DMS 273 (cell line): ENCODE results near the gene BUD31.
"Not testable (repeated sequence)": the region's sequence is repeated elsewhere in the genome, so short reads cannot be mapped to it uniquely, and the experiment has no call there.

ENCODE experiments used
- DNase-seq: peaks from one replicate; lab custom pipeline; 2025; ENCODE audit not compliant: unreplicated experiment; lab: John Stamatoyannopoulos, UW

The BUD31 gene

DNA sequence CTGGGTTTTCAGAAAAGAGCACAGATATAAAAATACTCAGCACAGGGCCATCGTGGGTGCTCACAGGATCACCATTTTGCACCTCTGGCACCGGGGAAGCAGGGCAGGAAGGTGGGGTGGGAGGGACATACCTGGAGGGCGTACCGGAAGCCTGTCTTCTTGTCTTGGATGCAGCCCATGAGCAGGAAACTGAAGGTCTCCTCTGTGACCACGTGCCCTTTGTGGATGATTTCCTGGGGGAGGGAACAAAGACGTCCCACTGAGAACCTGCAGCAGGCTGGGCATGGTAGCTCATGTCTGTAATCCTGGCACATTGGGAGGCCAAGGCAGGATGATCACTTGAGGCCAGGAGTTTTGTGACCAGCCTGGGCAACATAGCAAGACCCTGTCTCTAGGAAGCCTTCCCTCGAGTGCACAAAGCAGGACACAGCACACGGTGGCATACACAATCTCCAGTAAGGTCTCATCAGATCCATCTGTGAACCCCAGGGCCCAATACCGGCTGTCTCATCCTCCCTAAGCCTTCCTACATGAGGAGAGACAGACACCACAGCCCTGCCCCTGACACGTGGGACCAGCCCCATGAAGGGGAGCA, 20.3 kb downstream of the BUD31 start:
- DNase-seq: no peak

DNA sequence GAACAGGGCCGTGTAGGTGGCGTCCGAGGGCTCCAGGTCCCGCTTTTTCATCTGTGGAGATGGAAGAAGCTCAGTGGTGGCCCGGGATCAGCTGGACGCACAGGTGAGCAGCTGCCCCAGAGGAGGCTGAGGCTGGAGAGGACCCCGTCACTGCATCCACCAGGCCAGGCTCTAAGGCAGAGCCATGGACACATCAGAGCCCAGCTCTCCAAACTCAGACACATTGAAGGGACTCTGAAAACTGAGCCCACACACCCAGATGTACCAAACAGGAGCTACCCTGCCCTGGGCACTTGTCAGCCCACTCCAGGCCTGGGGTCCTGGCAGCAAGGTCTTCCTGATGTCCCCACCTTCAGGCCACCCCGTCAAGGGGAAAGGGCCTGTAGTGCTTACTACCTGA, 21.0 kb downstream of the BUD31 start:
- no peak for DNase-seq

DNA sequence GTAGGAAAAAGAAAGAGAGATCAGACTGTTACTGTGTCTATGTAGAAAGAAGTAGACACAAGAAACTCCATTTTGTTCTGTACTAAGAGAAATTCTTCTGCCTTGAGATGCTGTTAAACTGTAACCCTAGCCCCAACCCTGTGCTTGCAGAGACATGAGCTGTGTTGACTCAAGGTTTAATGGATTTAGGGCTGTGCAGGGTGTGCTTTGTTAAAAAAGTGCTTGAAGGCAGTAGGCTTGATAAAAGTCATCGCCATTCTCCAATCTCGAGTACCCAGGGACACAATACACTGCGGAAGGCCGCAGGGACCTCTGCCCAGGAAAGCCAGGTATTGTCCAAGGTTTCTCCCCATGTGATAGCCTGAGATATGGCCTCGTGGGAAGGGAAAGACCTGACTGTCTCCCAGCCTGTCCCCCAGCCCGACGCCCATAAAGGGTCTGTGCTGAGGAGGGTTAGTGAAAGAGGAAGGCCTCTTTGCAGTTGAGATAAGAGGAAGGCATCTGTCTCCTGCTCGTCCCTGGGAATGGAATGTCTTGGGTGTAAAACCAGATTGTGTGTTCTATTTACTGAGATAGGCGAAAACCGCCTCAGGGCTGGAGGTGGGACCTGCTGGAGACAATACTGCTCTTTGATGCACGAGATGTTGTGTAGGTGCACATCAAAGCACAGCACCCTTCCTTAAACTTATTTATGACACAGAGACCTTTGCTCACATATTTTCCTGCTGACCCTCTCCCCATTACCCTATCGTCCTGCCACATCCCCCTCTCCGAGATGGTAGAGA, 23.2 kb downstream of the BUD31 start:
- DNase-seq: not testable (repeated sequence)

DNA sequence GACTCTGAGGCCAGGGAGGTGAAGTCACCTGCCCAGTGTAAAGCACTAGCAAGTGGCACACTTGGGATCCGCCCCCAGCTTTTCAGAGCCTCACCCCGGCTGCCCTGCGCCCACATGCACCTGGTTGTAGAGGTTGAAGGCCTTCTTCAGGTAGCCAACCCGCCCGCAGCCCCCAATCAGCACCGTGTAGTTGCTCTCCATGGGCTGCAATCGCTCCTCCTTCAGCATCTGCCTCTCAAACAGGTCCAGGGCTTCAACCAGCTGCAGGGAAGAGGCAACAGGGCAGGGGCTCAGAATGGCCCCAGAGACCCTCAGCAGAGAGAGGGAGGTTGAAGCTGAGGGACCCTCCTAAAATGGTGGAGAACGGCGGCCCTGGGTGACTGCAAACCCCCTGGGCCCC, 24.4 kb downstream of the BUD31 start:
- no peak for DNase-seq

DNA sequence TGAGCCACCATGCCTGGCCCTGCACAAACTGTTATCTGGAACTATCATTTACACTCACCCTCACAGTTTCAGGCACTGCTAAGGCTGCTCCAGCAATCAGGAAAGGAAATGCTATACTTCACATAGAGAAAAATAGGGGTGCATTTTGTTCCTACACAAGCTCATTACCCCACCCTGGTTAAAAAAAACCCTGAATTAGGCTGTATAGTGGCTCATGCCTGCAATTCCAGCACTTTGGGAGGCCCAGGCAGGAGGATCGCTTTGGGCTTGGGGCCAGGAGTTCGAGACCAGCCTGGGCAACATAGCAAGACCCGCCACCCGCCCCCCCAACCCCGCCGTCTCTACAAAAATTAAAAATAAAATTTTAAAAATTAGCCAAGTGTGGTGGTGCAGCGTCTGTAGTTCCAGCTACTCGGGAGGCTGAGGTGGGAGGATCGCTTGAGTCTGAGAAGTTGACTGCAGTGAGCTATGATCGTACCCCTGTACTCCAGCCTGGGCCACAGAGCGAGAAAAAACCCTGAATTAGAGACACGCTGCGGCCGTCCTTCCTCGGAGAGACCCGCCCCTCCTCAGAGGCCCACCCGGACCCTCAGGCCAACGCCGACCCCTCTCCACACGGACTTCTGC, 29.3 kb downstream of the BUD31 start:
- no peak for DNase-seq

DNA sequence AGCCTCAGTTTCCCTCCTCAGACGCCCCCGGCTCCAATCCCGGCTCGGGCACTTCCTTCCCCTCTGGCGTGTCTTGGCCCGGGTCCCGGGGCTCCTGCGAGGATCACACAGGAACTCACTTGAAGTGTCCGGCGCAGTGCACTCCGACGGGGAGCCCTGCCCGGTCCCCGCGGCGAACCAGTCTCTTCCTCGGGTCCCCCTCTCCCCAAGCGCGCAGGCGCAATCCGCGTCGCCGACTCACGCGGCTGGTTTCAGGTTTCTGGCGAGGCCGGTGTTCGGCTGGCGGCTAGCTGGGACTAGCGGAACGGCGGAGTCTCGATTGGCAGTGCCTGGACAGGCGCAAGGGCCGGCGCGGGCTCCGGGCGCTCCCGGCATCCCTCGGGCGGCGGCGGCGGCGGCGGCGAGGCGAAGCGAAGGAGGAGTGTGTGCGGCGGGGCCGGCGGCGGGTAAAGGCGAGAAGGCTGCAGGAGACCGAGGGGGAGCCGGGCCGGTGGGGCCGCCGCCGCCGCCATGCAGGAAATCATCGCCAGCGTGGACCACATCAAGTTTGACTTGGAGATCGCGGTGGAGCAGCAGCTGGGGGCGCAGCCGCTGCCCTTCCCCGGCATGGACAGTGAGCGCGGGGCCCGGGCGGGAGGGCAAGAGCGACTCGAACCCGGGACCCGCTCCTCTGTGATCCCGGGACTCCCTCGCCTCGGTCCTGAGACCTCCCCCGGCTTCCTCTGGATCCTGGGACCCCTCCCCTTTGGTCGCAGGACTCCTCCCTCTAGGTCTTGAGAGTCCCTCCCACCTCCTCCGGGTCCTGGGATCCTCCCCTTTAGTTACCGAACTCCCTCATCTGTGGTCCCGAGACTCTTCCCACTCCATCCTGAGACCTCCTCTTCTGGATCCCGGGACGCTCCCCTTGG, 30.1 kb downstream of the BUD31 start, which contains the start of the genes CPSF4 and PTCD1:
CPSF4 (plus strand) TSS at position 371 of the 908 bp plus-strand sequence; CDS start at position 511, 140 bp downstream.
PTCD1 (minus strand) TSS at position 226 of the 908 bp plus-strand sequence. CDS start 3,556 bp downstream, outside the sequence.
- peak; percentile 99 for DNase-seq

DNA sequence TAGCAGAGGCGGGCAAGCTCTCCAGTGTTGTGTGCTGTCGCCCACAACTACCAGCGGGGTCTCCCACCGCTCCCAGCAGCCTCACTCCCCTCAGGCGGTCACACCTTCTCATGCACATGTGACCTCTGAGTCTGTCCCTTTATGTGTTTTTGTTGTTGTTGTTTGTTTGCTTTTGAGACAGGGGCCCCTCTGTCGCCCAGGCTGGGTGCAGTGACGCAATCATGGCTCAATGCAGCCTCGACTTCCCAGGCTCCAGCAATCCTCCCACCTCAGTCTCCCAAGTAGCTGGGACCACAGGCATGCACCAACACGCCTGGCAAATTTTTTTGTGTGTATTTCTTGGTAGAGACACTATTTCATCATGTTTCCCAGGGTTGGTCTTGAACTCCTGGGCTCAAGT, 31.4 kb downstream of the BUD31 start:
- DNase-seq: no peak

DNA sequence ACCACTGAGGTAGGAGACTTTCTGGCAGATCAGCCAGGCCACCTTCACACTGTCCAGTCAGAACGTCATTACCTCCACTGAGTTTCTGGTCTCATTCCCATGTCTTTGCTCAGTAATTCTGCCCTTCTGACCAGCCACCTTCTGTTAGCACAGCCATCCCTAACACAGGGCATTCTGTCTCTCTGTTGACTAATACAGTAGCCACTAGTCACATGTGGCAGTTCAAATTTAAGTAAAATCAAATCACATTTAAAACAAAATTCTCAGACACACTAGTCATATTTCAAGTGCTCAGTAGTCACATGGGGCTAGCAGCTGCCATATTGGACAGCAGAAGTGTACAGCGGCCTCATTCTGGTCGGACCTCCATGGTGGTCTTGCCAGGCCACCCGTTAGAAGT, 37.3 kb downstream of the BUD31 start:
- no peak for DNase-seq

DNA sequence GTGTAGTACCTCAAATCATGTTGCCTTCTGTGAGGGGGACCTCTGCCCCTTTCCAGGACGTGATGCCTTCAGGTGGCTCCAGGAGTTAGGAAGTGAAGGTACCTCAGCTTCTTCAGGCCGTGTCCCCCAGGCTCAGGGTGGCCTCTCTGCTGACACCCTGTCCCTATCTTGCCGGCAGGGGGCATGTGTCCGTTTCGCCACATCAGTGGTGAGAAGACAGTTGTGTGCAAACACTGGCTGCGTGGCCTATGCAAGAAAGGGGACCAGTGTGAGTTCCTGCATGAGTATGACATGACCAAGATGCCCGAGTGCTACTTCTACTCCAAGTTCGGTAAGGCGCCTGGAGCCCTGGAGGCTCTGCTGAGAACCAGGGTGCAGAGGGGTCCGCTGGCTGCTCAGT, 39.2 kb downstream of the BUD31 start:
- no peak for DNase-seq

DNA sequence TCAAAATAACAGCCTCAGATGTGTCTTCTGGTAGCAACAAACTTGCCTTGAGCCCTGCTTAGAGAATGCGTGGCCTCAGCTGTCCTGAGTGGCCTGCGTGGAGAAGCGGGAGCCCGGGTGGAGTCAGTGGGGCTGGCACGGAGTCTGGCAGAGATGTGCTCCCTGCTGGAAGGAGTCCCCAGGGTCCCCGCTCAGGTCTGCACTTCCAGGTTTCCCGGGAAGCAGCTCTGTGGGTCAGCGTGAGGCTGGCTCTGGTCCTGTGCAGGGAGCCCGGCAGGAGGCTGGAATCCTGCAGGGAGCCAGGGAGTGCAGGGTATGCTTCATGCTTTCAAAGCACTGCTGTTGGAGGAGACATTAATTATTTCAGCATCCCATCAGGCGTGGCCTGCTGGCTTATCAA, 40.1 kb downstream of the BUD31 start:
- no peak for DNase-seq

DNA sequence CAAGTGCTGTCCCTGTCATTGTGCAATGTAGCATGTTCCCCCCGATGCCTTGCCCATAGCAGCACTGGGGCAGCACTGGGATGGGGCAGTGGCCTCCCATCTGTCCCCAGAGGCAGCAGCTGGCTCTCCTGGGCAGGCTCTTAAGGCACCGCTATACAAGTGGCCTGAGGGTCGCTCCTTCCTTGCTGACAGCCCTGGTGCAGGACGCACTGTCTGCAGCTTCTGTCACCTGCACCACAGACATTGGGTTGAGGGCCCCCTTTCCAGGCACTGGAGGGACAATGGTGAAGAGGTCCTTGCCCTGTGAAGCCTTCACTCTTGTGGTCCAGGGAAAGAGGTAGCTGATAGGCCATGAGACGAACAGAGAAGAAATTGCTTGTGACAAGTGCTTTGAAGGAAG, 40.6 kb downstream of the BUD31 start:
- DNase-seq: no peak

DNA sequence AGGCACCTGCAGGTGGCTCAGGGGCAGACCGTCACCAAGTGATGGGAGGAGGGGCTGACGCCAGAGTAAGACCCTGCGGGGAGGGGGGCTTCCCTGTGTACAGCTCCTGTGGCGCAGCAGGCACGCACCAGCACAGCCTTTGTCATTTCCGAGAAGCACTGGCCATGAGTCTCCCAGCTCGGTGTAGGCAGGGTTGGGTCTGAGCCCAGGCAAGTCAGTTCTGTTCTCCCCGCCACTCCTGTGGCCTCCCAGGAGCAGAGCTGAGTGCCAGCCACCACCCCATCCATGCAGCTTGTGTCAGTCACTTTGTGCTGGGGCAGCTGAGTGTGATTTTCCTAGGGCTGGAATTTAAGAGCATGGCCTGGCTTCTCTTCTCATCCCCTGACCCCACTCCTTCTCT, 43.2 kb downstream of the BUD31 start:
- no peak for DNase-seq

DNA sequence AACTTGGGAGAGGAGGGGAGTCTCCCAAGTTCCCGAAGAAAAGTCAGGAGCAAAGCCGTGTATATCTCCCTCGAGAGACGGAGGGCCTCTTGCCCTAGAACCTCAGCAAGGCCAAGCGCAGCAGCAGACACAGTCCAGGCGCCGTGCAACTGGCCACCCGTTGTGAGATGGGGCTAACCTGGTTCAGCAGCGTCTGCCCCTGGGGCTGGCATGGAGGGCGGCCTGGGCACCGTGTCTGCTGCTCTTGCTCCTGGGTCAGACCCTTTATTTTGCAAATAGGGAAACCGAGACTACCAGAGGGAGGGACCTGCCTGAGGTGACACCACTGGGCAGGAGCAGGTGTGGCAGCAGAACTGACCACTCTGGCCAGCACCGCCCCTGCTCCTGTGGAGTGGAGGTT, 43.8 kb downstream of the BUD31 start:
- no peak for DNase-seq

DNA sequence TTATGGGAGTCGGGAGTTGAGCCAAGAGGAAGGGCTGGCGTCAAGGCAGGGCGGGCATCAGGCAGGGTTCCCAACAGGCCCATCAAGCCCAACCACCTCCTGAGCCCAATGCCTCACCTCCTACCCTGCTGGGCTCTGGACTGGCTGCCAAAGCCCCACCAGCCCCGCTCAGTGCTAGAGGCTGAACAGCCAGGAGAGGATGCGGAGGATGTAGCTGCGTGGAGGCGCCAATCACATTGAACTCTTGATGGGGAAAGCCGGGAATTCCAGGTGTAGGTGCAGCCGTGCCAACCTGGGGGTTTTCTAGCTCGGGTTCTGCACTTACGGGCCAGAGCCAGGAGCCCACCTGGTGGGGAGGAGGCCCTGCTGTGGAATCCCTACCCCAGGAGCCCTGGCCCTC, 44.3 kb downstream of the BUD31 start:
- DNase-seq: peak; percentile 33

DNA sequence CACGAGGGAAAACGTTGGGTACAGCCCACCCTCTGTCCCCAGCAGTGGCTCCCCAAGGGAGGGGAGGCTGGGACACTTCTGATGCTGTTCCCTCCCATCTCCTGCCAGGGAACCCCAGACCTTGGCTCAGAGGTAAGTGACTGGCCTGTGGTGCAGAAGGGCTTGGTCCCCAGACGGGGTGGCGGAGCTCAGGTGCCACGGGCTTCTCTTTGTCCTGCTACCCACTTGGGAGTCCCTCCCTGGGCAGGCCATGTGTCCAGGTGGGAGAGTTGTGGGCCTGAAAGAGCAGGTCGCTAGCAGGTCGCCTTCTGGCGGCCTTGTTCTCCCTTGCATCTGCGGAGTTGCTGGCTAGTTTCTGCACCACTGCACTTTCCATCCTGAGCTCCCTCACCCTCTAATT, 47.1 kb downstream of the BUD31 start:
- DNase-seq: peak; percentile 42

DNA sequence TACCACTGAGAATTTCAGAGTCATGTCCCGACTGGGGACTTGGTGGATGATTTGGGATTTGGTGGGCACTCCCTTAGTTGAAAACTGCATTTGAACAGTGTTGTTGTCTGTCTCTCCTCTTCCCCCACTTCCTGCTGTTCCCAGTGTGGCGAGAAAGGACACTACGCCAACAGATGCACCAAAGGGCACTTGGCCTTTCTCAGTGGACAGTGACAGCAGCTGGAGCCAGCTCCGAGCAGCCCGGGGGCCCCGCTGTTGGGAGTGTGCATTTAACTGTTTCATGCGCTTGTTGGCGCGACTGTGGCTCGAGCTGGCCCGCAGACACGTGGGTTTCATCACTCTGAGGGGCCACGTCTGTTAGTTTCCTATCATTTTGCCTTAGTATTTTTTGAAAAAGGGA, 47.5 kb downstream of the BUD31 start:
- DNase-seq: peak; percentile 44

DNA sequence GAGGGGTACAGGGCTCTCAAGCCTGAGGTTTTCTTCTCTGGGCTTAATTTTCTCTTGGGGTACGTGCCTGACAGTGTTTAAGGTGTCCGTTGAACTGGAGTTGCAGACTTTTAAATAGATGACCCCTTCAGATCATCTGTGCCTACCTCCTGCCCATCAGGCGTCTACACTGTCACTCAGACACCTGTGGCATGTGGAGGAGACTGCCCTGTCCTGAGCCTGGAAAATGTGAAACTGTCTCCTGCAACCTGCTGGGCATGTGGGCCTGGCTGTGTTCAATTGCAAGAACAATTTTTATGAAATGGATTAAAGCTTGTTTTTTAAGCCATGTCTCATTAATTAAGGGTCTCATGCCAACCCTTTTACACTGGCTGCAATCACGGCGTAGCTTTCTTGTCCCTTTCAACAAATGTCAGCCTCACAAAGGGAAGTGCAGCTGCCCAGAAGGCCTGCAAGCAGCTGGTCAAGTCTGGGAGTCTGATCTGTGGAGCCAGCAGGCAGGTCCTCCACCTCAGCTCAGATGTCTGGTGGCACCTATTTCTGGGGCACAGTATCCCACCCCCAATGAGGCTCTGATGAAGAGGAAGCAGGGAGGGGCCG, 48.4 kb downstream of the BUD31 start:
- DNase-seq: no peak

DNA sequence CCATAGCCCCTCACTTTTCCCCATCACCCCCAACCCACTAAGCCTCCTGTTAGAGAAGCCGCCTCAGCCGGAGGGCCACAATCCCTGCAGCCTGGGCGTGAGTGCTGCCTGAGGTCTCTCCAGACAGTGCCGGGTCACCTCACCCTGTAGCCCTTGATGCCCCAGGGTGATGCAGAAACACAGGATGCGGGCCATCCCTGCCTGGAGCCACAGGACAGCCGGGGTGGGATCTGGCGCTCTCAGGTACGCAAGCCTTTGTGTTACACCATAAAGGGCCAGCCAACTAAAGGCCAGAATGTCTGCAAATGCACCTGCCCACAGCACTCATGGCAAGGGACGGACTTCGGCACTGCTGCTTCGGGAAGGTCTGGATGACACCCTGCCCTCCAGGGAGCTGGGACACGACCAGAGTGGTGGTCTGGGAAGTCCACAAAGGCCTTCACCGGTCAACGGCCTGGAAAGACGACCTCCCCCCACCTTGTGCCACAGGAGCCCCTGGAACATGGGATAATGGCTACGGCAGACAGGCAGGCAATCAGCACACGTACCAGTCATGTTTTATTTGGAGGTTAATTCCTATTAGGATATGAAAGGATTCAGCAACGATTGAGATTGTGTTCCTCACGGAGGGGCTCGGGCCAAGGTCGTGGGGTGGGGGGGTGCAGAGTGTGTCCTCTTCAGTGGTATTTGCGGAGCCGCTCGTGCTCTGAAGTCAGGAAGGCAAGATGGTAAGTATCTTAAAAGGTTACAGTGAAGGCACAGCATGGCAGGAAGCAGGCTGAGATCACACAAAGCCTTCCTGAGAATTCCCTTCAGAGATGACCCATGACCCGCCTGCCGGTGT, 49.1 kb downstream of the BUD31 start:
- DNase-seq: no peak

DNA sequence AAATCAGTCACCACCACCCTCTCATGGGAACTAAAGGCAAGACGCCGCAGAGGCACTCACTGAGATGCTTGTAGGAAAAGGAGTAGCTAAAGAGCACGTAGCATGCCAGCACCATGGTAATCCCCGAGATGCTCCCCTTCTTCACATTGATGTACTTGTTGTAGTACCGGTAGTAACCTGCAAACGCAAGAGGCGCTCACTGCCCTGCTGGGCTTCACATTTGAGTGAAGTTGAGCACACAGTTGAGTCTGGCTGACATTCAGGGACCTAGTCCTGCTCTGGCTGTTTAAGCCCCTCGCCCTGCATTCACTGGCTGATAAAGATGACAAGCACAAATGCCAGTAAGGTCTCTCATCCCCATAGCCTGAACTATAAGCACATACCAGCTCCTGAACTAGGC, 50.3 kb downstream of the BUD31 start:
- DNase-seq: peak; percentile 72

DNA sequence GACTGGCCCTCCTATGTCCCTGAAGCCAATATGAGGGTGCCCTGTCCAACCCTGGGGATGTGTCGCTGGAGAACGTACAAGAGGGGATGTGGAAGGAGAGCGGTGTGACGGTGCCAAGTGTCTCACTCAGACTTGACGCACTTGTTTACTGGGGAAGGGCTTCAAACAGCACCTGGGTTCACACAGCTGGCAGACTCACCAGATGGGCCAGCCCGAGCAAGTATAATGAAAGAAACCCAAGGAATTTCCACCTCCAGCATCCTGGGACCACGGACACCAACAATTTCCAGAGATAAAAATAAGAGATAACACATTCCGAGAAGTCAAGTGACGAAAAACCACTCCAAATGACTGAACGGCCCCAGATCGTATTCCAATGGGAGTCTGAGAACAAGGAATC, 51.9 kb downstream of the BUD31 start:
- DNase-seq: peak; percentile 44
